Measurements from ENCODE around the gene ARF4.
"Not testable (repeated sequence)": the region's sequence is repeated elsewhere in the genome, so short reads cannot be mapped to it uniquely, and the experiment has no call there.

ARF4 gene

GRCh38 chr3:57597127-57597923 lies at the start of gene ARF4:
TSS of gene ARF4 (minus strand) at chr3:57597344. CDS start at chr3:57597140, 204 bp downstream.
- peak; percentile 99 for DNase-seq (ENCODE audit: low spot score)

- DNase-seq (ENCODE audit: low spot score) = no peak
Observed at GRCh38 chr3:57646723-57647122, 49.6 kb upstream of the ARF4 start.

DNA sequence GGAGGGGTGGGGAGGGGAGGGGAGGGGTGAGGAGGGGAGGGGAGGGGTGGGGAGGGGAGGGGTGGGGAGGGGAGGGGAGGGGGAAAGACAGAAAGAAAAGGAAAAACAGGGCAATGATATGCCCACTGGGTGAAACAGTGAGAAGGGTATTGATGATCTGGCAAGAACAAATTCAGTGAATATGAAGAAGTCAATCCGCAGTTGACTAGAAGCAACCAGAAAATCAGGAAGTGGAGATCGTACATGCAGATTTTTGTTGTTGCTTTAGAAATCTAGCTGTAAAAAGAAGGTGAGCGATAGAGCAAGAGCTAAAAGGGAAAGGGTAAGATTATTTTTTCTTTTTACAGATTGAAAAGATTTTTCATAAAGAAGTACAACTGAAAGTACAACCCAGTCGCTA lies 47.6 kb upstream of the ARF4 start:
- no peak for DNase-seq (ENCODE audit: low spot score)

GRCh38 chr3:57637391-57637790 lies 40.2 kb upstream of the ARF4 start:
- DNase-seq (ENCODE audit: low spot score) = no peak

DNA sequence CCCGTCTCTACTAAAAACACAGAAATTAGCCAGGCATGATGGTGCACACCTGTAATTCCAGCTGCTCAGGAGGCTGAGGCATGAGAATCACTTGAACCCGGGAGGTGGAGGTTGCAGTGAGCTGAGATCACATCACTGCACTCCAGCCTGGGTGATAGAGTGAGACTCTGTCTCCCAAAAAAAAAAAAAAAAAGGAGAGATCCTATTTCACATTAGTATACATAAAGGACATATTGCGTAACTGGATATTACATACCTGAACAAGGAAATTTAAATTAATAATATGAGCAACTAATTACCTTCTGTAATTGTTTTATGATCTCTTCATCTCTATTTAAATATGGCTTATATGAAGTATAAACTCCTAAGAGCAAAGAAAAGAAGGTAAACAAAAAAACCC lies 37.1 kb upstream of the ARF4 start:
- not testable (repeated sequence) for DNase-seq (ENCODE audit: low spot score)

- DNase-seq (ENCODE audit: low spot score) = peak; percentile 87
Observed at GRCh38 chr3:57627976-57628375, 30.8 kb upstream of the ARF4 start.

DNA sequence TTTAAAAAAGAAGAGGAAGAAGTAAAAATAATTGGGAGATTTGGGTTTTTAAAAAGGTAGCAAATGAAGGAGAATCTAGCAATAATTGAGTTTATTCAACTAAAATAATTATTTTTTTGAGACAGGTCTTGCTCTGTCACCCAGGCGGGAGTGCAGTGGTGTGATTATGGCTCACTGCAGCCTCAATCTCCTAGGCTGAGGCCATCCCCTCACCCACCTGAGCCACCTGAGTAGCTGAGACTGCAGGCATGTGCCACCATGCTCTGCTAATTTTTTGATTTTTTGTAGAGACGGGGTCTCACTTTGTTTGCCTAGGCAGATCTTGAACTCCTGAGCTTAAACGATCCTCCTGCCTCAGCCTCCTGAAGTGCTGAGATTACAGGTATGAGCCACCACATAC lies 27.7 kb upstream of the ARF4 start:
- DNase-seq (ENCODE audit: low spot score) = no peak

DNA sequence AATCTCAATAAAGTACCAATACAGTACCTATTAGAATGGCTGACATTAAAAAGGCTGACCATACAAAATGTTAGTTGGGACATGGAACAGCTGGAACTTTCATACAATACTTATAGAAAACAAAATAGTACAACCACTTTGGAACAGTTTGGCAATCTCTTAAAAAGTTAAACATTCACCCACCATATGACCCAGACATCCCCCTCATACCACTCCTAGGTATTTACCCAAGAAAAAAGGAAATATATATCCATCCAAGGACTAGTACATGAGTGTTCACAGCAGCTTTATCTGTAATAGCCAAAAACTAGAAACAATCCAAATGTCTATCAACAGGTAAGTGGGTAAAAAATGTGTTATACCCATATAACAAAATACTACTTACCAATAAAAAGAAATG lies 25.2 kb upstream of the ARF4 start:
- DNase-seq (ENCODE audit: low spot score) = no peak

- no peak for DNase-seq (ENCODE audit: low spot score)
Observed at GRCh38 chr3:57617739-57618138, 20.6 kb upstream of the ARF4 start.

GRCh38 chr3:57616233-57616632 lies 19.1 kb upstream of the ARF4 start:
- DNase-seq (ENCODE audit: low spot score) = no peak

GRCh38 chr3:57611870-57612269 lies 14.7 kb upstream of the ARF4 start:
- not testable (repeated sequence) for DNase-seq (ENCODE audit: low spot score)

GRCh38 chr3:57605683-57606082 lies 8.5 kb upstream of the ARF4 start:
- DNase-seq (ENCODE audit: low spot score) = no peak

DNA sequence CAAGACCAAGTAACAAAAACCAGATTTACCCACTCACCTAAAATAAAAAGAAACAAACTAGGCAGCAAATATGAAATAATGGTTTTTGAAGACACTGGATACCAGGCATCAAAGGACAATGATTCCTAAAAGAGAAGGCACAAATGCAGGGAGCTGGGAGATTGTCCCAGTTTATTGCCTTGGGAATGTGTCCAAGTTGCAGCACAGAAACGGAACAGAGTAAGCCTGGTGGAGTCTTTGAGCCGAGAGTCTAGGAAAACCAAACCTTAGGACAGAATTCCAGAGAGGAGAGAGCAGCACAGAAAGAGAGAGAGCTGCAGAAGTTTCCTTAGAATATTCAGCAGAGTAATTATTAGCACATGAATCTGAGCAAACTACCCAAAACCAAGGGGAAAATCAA lies 7.8 kb upstream of the ARF4 start:
- DNase-seq (ENCODE audit: low spot score) = no peak

GRCh38 chr3:57600195-57600594 lies 3.1 kb upstream of the ARF4 start:
- no peak for DNase-seq (ENCODE audit: low spot score)

DNA sequence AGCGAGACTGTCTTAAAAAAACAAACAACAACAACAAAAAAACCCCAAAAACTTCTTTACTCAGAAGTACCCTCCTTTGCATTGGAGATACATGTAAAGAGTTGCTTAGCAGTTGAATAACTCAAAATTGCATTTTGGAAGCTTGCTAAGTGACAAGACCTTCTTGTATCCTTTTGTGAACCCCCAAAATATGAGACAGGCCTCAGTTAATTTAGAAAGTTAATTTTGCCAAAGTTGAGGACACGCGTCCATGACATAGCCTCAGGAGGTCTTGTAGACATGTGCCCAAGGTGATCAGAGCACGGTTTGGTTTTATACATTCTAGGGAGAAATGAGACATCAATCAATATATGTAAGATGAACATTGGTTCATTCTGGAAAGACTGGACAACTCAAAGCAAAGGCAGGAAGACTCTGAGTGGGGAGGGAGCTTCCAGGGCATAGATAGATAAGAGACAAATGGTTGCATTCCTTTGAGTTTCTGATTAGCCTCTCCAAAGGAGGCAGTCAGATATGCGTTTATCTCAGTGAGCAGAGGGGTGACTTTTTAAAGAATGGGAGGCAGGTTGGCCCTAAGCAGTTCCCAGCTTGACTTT lies 1.7 kb upstream of the ARF4 start:
- DNase-seq (ENCODE audit: low spot score) = no peak

DNA sequence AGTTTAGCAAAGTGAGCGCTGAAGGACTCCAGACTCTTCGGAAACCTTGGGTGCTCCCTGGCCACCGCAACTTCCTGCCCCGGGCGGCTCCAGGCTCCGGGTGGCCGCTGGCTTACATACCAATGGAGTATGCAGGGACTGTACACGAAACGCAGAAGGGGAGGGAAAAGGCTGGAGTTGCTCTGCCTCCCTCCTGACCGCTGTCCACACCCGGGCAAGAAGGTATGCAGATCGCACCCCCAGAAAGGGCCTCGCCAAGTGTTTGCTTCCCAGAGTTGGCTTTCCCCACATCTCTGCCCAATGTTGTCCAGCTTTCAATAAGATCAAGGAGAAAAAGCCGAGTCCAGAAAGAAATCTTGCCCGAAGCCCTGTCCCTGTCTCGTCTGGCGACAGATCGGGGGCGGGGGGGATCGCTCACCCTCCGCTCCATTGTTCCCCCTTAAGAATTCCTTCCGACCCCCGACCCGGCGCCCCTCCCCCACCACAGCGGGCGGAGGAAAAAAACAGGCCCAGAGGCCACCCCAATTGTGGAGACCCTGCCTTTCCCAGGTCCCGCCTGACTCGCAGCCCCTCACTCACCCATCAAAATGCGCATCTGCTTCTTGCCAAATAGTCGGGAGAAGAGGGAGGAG lies 533 bp downstream of the ARF4 start:
- peak; percentile 55 for DNase-seq (ENCODE audit: low spot score)

DNA sequence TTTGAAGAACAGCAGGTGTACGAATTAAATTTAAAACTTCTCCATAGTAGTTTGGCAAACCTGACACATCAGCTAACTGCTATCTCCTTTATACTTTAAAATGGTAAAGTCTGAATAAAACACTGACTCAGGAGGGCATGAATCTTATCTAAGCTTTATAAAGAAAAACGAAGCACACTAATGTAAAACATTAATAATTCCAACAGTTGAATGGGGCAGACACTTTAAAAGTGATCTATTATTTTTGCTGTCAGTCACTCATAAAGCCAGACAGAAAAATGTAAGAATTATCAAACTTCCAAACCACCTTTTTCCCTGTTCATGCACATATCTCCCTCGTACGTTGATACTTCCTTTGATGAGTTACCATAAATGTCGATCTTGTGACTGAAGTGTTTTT lies 2.6 kb downstream of the ARF4 start:
- no peak for DNase-seq (ENCODE audit: low spot score)

DNA sequence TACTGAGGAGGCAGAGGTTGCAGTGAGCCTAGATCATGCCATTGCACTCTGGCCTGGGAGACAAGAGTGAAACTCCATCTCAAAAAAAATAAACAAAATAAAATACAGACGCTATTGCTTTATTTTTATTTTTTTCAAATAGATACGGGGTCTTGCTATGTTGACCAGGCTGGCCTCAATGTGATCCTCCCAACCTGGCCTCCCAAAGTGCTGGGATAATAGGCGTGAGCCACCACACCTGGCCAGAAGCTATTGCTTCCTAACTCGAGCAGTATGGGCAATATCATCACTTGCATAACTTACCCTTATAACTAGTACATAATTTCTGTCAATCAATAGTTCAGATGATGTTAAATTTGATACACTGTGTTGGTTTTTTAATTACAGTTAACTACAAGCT lies 3.0 kb downstream of the ARF4 start:
- no peak for DNase-seq (ENCODE audit: low spot score)

DNA sequence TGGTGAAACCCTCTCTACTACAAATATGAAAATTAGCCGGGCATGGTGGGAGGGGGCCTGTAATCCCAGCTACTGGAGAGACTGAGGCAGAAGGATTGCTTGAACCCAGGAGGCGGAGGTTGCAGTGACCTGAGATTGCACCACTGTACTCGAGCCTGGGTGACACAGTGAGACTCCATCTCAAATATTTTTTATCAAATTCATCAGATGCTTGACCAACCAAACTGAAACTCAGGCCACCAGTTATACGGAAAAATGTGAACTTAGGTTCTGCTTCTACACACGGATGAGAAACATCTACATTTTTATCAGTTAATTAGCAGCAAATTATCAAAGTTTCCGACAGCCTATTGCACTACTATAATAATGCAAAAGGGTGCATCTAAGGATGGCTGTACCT lies 4.8 kb downstream of the ARF4 start:
- DNase-seq (ENCODE audit: low spot score) = no peak

DNA sequence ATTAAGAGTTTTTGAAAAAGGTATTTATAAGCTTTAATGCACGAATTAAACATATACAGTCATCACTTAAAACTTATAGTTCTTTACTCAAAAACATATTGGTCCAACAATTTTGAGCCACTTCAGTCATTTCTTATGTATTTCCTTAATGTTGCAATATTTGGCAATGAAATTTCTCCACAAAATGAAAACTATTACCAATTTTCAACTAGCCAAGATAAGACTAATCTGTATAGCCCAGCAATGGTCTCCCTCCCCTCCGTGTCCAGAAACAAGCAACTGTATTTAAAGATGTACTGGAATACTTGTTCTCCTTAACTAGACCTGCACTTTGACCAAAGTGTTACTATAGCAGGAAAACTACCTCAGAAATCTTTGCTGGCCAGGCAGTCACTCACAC lies 9.2 kb downstream of the ARF4 start:
- DNase-seq (ENCODE audit: low spot score) = no peak

- no peak for DNase-seq (ENCODE audit: low spot score)
Observed at GRCh38 chr3:57586778-57587177, 10.4 kb downstream of the ARF4 start.

DNA sequence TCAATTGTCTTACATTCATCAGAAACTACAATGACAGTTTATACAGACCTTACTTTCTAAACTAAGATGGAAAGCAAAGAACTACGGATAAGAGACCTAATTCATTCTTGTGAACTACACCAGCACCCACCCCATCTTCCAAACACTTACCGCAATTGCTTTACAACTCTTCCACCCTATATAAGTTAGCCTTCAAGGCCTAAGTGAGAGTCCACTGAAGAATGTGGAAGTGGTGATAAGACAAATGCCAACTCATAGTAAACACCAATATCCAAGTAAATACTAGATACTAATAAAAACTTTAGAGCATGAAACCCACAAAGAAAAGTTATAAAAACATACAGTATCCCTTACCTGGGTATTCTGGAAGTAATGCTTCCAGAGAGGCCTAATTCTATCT lies 13.6 kb downstream of the ARF4 start:
- no peak for DNase-seq (ENCODE audit: low spot score)

DNA sequence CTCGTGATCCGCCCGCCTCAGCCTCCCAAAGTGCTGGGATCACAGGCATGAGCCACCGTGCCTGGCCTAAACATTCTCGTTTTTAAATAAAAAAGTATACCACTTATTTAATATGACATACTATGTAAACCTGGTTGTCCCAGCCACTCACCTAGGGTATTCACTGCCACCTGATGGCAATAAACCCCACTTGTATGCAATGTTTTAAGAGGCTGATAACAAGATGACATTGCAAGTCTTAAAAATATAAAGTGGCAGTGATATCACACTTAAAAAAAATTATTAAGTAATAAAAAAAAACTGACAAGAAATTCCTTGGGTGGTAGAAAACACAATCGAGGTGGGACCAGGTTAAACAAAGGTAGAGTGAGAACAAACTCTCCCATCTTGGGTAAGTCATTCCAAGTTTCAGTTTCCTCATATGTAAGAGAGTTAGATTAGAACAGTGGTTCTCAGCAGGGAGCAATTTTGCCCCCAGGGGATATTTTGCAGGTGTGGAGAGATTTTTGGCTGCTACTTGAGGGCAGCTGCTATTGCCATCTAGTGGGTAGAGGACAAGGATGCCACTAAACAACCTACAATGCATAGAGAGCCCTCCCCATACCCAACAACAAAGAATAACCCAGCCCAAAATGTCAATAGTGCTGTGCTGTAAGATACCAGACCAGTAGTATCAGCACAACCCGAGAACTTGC lies 14.5 kb downstream of the ARF4 start:
- no peak for DNase-seq (ENCODE audit: low spot score)
